GM06990 (cell line): Measurements from ENCODE around the gene CYTH3.
A peak's percentile ranks its signal among the peaks of the same experiment; 100 is the strongest.

ENCODE experiments used
- DNase-seq: peaks from one replicate; pipeline ENCODE4 v3.0.0-alpha.2; 2011; ENCODE audit not compliant: insufficient read length; ENCODE audit errors: extremely low read depth
- H3K27me3 ChIP-seq: replicated peaks from 2 replicates; pipeline ENCODE4 v1.6.0; 2011; ENCODE audit warnings: low read length; ENCODE audit not compliant: control insufficient read depth, insufficient read depth
- H3K36me3 ChIP-seq: 2 replicates; pipeline ENCODE4 v1.5.1; 2011; ENCODE audit warnings: low read length; ENCODE audit not compliant: control insufficient read depth, insufficient read depth
- H3K4me3 ChIP-seq: replicated peaks from 2 replicates; pipeline ENCODE4 v1.5.1; 2011; ENCODE audit warnings: low read depth, mild to moderate bottlenecking, control low read depth, low read length
- CTCF ChIP-seq: IDR thresholded peaks from 2 replicates; pipeline ENCODE4 v1.5.1; 2011; ENCODE audit warnings: low read length, control low read depth, mild to moderate bottlenecking, inconsistent platforms; ENCODE audit not compliant: insufficient read depth, poor library complexity, severe bottlenecking

The CYTH3 gene

GRCh38 chr7:6163402-6163801 is 109.0 kb downstream of the CYTH3 start:
- H3K36me3 ChIP-seq = peaks cover 4% of the 10 kb centered on the region

GRCh38 chr7:6162650-6163366 is 109.6 kb downstream of the CYTH3 start:
- Histone ChIP-seq H3K4me3 (no peak overlapping the region), H3K27me3 (no peaks in the 10 kb centered on the region), H3K36me3 (peaks cover 9% of the 10 kb centered on the region)
- no peak for TF ChIP-seq CTCF
- no peak for DNase-seq

More at GRCh38 chr7:6163402-6163801, 109.0 kb downstream of the CYTH3 start:
- Histone ChIP-seq H3K27me3 (no peaks in the 10 kb centered on the region), H3K4me3 (no peak overlapping the region)
- no peak for DNase-seq
- TF ChIP-seq CTCF = no peak

GRCh38 chr7:6162331-6162620 is 110.1 kb downstream of the CYTH3 start:
- Histone ChIP-seq H3K36me3 (peaks cover 9% of the 10 kb centered on the region), H3K4me3 (no peak overlapping the region), H3K27me3 (no peaks in the 10 kb centered on the region)
- no peak for DNase-seq
- TF ChIP-seq CTCF = no peak

GRCh38 chr7:6161463-6162330 is 110.7 kb downstream of the CYTH3 start:
- no peak overlapping the region for H3K4me3 ChIP-seq
- peaks cover 10% of the 10 kb centered on the region for H3K36me3 ChIP-seq
- TF ChIP-seq CTCF = no peak
- no peaks in the 10 kb centered on the region for H3K27me3 ChIP-seq
- no peak for DNase-seq

GRCh38 chr7:6160191-6160623 is 112.2 kb downstream of the CYTH3 start:
- H3K36me3 ChIP-seq = peaks cover 14% of the 10 kb centered on the region
- H3K27me3 ChIP-seq = no peaks in the 10 kb centered on the region
- no peak for DNase-seq
- peak; percentile 31 for TF ChIP-seq CTCF
- H3K4me3 ChIP-seq = no peak overlapping the region
